HG03571 (cell line): Measurements from ENCODE around the gene NR1H2.
"Not testable (repeated sequence)": the region's sequence is repeated elsewhere in the genome, so short reads cannot be mapped to it uniquely, and the experiment has no call there.

Experiments used
- ATAC-seq: cut with Tn5 transposase; IDR thresholded peaks from one replicate; pipeline ENCODE4 v1.9.1; 2021; ENCODE audit not compliant: unreplicated experiment

NR1H2 gene

GRCh38 chr19:50377517-50377916 lies 1.3 kb downstream of the NR1H2 start:
- no peak for ATAC-seq

DNA sequence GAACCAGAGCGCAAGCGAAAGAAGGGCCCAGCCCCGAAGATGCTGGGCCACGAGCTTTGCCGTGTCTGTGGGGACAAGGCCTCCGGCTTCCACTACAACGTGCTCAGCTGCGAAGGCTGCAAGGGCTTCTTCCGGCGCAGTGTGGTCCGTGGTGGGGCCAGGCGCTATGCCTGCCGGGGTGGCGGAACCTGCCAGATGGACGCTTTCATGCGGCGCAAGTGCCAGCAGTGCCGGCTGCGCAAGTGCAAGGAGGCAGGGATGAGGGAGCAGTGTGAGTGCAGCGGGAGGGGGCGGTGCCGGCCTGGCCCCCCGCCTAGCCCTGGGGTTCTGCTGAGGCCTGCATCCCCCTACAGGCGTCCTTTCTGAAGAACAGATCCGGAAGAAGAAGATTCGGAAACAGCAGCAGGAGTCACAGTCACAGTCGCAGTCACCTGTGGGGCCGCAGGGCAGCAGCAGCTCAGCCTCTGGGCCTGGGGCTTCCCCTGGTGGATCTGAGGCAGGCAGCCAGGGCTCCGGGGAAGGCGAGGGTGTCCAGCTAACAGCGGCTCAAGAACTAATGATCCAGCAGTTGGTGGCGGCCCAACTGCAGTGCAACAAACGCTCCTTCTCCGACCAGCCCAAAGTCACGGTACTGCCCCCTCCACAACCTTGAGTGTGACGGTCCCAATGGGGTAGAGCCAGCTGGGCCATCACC lies 2.1 kb downstream of the NR1H2 start:
- no peak for ATAC-seq

- ATAC-seq: no peak
Measured at GRCh38 chr19:50378863-50379236, 2.6 kb downstream of the NR1H2 start.

- ATAC-seq: no peak
Measured at GRCh38 chr19:50379602-50380001, 3.3 kb downstream of the NR1H2 start.

- no peak for ATAC-seq
Measured at GRCh38 chr19:50380137-50380536, 3.9 kb downstream of the NR1H2 start.

DNA sequence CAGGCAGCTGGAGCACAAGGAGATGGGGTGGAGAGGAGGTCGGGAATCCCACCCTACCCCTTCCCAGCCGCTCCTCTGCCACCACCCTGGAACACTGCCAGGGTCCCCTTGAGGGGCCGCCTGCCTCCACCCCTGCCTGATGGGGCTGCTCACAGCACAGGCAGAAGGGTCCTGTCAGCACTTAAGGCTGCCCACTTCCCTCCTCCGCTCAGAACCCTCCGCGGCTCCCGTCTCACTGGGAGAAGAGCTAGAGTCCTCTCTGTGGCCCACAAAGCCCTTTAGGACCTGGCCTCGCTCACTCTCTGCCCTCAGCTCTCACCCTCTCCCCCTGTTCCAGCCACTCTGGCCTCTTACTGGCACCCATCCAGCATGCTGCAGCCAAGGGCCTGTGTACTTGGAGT lies 4.5 kb downstream of the NR1H2 start:
- ATAC-seq: no peak

- no peak for ATAC-seq
Measured at GRCh38 chr19:50381881-50382729, 5.8 kb downstream of the NR1H2 start.

GRCh38 chr19:50383001-50383851 lies 7.0 kb downstream of the NR1H2 start:
- ATAC-seq: peak; percentile 1

DNA sequence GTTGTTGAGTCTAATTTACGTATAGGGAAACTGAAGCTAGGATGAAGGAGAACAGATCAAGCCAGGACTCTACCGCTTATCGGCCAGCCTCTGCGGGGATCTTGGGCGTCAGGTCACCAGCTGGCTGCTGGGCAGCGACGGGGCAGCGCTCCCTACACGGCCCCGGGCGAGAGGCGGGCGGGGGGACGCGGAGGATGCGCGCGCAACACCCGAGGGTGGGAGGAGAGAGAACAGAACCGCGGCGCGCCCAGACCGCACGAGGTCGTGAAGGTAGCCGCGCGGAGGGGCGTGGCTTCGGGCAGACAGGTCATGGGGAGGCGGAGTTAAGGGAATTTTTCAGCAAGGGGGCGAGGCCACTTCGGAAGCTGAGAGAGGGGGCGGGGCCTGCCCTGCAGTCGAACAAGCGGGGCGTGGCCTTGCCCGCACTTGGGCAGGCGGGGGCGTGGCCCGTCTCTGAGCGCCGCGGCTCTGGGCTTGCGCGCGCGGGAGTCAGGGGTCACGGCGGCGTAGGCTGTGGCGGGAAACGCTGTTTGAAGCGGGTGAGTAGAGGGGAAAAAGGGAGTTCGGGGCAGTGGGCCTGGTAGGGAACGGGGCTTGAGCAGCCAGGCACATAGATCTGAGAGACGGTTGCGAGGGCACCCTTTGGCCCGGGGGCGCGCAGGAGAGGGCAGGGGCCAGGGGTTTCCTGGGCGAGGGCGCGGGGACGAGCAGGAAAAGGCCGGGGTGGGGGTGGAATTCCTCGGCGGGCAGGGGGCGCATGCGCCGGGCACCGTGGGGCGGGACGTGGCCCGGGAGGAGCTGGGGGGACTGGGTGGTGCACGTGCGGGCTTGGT lies 7.8 kb downstream of the NR1H2 start, which contains the start of gene POLD1:
Gene POLD1, plus strand, starts transcription at position 496 of the 833 bp plus-strand sequence. CDS start 14,505 bp downstream, outside the sequence.
- peak; percentile 70 for ATAC-seq

GRCh38 chr19:50384685-50385535 lies 8.7 kb downstream of the NR1H2 start:
- no peak for ATAC-seq

DNA sequence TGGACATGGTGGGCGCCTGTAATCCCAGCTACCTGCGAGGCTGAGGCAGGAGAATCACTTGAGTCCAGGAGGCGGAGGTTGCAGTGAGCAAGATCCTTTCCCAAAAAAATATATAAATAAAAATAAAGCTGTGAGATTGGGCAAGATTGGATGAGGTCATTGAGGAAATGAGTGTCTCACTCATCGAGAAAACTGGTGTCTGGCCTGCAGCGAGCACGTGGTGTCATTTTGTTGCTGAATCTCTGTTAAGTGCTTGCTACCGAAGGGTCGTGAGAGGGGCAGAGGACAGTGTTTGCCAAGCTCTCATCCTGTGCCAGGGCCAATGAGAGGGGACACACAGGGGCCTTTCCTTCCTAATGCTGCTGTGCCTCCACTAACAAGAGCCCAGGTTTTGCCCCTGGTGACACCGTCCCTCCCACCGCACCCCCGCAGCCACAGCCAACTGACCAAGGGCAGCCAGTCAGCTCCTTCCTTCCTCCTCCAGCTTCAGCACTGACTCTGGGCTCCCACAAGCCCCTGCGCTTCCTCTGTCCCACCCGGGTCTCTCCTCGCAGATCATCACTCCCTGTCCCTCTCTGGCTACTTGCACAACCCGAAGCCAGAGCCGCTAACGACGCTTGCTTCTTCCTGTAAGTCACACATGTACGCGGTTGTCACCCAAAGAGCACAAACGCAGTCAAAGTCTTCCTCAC lies 11.1 kb downstream of the NR1H2 start:
- ATAC-seq: no peak

DNA sequence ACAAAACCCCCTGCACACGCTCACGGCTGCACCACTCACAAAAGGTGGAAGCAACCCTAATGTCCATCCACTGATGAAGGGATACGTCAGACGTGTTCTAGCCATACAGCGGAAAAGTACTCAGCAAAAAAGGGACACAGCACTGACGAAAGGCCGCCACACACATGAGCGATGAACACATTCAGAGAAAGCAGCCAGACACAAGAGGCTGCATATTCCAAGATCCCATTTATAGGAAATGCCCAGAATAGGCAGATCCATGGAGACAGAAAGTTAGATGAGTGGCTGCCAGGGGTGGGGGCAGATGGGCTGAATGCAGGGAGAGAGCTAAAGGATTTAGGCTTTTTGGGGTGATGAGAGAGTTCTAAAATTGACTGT lies 11.6 kb downstream of the NR1H2 start:
- ATAC-seq: no peak

GRCh38 chr19:50390295-50390694 lies 14.0 kb downstream of the NR1H2 start:
- not testable (repeated sequence) for ATAC-seq

GRCh38 chr19:50390952-50391351 lies 14.7 kb downstream of the NR1H2 start:
- not testable (repeated sequence) for ATAC-seq

GRCh38 chr19:50392759-50393158 lies 16.5 kb downstream of the NR1H2 start:
- ATAC-seq: no peak

- ATAC-seq: no peak
Measured at GRCh38 chr19:50393589-50393988, 17.3 kb downstream of the NR1H2 start.

DNA sequence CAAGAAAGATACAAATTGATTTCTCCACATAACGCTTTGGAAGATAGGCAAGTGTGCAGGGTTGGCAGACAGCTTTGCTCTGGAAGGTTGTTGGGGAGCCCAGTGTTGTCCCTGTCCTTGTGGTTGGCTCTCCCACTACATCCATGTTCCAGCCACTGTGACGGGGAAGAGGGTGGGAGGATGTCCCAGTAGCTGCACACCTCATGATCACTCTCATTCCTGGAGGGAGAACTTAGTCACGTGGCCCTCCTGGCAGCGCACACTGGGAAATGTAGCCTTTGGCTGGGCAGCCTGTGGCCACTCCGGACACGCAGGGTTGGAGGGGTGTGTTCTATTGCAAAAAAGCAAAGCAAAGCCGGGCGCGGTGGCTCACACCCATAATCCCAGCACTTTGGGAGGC lies 17.8 kb downstream of the NR1H2 start:
- ATAC-seq: no peak

GRCh38 chr19:50398675-50399367 lies 22.6 kb downstream of the NR1H2 start:
- no peak for ATAC-seq
